GM19467 (cell line): ENCODE data around the gene GRK6.
A peak's percentile ranks its signal among the peaks of the same experiment; 100 is the strongest.

Source experiments
- ATAC-seq: cut with Tn5 transposase; IDR thresholded peaks from one replicate; pipeline ENCODE4 v1.9.1; 2021; ENCODE audit warnings: mild to moderate bottlenecking, moderate library complexity; ENCODE audit not compliant: unreplicated experiment

GRK6 gene

DNA sequence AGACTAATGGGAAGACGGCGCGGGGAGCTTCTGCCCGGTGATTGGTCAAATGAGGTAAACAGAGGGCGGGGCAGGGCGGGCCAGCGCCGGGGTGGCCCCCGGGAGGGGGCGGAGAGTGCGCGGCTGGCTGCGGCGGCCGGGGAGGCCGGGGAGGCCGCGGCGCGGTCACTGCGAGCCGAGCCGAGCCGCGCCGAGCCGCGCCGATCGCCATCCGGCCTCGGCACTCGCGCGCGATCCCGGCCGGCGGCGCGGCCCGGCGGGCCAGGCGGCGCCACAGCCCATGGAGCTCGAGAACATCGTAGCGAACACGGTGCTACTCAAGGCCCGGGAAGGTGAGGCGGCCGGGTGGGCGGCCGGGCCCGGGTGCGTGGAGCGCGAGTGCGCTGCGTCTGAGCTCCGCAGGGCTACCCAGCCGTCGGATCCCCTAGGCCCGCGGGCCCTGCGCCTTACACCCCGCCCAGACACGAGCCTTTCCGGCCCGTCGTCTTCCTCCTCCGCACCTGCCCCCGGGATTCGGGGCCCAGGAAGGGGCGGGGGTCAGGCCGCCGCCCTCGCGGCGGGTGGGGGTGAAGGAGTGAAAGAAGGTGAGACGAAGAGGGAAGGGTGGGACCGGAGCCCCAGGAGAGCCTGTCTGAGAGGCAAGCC, at the start of gene GRK6:
Gene GRK6, plus strand, starts transcription at position 111 of the 645 bp plus-strand sequence. Its CDS starts 170 bp downstream, at position 281.
- ATAC-seq, result peak; percentile 4

DNA sequence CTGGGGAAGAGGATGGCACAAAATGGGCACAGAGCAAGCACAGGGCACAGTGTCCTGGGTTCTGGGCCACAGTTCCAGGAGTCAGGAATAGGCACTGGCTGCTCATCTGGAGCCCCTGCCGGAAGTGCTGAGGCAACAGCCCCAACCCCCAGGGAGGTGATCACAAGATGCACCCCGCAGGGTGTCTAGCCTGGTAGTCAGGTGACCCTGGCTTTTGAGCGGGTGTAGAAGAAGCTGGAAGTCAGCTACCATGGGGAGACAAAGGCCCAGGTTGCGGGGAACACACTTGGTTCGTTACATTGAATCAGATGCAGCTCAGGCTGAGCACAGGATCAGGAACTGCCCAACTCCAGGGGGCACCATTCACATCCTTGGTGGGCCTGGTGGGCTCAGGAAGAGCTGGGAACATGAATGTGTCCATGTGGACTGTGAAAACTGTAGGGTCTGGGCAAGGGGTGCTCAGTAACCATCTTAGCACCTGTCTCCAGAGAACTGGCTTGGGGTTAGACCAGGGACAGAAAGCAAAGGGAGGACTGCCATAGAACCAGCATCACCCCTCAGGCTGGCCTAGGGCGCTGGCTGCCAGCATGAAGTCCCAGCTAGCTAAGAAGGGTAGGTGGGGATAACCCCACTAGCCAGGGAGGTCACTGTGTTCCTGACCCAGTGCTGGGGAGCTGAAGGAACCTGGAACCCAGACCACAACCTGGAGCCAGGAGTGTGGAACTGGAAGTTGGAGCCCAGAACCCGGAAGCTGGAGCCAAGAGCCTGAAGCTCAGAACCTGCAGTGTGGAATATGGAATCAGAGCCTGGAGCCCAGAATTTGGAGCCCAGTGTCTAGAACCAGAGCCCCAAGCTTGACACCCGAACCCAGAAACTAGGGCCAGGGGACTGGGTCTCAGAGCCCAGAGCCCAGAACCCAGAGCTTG, 48.4 kb upstream of the GRK6 start:
- ATAC-seq, result no peak

DNA sequence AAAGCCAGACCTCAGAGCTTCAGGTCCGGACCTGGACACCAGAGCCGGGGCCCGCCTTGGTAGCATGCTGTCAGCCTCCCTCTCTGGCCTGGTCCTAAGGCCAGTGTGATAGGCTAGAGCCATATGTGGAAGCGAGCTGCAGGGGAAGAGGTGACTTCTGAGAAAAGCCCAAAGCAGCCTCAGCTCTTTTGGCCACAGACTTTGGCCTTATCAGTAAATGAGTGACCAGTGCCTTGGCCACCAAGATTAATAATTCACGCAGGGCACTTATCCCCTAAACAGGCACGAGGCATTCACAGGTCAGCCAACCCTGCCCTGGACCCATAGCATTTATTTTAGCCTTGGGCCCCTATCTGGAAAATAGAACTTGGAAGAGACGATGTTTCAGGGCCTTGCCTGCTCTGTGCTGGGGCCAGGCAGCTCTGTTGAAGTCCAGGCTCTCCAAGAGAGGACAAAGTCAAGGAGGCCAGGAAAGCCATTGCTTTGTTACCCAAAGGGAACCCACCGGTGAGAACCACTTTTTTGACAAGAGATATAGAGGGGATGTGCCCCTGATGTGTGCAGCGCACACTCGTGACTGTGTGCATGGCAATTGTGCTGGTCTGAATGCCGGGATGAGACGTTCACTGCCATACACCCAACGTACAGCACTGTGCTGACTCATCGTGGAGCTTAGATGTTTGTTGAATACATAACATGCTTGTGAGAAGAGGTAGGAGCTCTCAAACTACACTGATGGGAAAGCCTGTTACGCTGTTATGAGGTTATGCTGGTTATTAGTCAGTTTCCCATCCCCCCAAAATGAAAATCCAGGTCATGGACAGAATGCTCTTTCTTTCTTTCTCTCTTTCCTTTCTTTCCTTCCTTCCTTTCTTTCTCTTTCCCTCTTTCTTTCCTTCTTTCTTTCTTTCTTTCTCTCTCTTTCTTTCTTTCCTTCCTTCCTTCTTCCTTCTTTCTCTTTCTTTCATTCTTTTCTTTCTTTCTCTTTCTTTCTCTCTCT, 47.3 kb upstream of the GRK6 start:
- ATAC-seq, result no peak

DNA sequence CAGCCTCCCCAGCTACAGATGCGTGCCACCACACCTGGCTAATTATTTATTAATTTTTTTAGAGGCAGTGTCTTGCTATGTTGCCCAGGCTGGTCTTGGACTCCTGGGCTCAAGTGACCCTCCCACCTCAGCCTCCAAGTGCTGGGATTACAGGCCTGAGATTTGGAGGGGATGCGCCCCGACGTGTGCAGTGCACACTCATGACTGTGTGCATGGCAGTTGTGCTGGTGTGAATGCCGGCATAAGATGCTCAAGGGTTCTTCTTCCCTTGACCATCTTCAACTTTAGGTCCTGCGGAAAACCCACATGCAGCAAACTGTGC, 45.7 kb upstream of the GRK6 start:
- no peak for ATAC-seq

DNA sequence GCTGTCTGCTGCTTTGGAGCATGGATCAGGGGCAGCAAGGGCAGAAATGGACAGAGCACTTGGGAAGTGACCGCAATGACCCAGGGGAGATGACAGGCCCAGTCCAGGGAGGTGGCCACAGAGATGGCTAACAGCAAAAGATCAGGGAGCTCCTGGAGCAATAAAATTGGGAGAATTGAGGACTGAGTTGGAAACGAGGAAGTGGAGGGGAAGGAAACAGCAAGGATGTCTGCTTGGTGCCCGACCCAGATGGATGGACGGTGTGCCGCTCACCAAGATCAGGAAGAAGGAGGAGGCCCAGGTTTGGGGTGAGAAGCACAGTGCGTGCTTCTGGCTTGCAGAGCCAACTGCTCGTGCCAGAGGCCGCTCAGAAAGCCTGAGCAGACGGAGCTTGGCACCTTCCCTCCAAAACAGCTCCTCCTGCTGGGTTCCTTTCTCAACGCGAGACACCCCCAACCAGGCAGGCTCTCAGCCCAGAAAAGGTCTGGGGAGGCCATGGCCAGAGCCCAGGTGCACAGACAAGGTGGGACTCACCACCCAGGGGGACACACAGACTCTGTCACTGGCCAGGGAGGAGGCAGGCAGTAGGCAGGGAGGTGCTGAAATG, 44.0 kb upstream of the GRK6 start:
- ATAC-seq, result no peak

DNA sequence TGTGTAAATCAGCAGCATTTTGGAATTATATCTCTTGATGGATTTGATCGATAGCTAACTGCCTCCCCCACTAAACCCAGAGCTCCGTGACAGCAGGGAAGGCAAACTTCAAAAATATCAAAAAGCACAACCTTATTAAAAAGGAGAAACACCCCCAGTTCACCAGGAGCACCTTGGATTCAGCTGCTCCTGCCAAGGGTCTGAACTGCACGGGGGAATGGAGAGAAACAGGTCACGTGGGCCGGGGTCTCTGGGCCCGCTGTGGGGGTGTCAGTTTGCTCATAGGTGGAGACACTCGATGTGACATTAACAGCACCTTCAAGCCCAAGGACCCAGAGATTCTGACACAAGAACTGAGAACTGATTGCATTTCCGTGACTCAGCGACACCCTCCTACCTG, 43.3 kb upstream of the GRK6 start:
- ATAC-seq, result no peak

DNA sequence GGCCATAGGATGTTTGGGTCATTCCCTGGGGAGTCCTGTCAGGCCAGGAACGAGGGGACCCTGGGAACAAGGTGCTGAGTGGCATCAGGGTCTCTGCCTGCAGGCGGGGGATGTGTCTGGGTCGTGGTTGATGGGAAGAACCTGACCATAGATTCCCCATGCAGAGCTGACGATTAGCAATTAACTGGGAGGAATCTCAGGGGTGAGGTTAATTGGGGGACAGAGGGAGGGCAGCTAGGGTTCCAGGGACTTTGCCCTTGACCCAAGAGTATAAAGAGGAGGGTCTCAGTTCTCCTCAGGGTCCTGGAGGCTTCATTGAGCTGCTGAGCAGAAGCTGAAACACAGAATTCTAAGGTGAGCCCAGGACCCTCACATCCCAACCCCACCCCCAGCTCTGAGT, 42.3 kb upstream of the GRK6 start, which contains the start of gene SLC34A1:
Gene SLC34A1, plus strand, starts transcription at position 301 of the 400 bp plus-strand sequence. CDS start 1,308 bp downstream, outside the sequence.
- no peak for ATAC-seq

DNA sequence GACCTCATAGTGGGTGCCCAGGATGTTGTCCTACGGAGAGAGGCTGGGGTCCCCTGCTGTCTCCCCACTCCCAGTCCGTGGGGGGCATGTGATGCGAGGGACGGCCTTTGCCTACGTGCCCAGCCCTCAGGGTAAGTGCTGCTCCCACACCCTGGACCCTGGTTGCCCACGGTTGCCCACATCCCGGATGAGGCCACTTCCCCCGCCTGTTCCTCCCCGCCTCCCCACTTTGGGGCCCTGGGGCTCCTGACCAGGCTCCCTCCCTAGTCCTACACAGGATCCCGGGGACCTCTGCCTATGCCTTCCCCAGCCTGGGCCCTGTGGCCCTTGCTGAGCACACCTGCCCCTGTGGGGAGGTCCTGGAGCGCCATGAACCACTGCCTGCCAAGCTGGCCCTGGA, 40.8 kb upstream of the GRK6 start:
- no peak for ATAC-seq

DNA sequence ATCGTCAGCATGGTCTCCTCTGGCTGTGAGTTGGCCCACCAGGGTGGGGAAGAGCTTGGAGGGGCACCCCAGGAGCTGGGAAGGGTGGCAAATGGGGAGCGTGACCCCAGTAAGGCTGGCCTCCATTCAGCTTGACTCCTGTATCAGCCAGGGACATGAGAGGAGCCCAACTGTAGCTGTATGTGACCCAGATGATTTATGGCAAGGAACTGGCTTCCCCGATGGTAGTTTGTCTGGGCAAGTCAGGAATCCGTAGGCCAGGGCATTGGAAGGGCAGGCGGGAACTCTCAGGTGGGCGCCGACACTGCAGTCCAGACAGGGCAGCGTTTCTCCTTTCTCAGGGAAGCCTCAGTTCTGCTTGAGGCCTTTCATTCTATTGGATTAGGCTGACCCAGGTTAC, 39.9 kb upstream of the GRK6 start:
- no peak for ATAC-seq

DNA sequence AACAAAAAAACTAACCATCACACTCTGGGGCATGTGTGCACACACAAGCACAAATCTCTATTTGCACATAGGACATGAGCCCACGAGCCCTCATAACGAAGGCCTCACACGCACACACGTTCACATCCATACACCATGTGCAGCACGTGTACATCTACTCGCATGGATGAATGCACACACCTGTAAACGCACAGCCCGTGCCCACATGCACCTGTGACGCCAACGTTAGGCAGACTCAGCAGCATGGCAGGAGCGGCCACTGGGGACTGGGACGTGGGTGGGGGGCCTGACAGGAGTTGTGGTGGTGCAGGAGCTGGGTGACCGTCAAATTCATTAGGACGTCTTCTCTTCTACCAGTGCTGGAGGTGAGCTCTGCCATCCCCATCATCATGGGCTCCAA, 39.1 kb upstream of the GRK6 start:
- no peak for ATAC-seq

DNA sequence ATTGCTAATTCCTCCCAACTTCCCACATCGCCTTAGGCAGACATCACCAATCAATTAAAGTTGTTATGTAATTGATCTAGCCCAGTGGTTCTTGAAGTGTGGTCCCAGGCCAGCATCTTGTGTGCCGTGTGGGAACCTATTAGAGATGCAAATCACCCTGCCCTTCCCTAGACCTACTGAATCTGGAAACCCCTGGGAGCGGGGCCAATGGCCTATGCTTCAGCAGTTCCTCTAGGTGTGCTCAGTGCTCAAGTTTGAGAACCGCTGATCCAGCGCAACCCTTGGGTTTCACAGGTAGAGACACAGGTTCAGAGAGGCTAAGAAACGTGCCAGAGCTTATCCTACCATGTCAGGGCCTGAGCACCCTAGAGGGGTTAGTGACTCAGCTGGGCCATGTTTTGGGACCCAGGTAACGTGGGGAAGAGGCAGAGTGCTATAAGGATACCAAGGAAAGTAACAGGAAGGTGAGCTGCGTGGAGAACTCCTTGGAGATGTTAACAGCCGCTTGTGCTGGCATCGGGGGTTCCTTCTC, 37.9 kb upstream of the GRK6 start:
- no peak for ATAC-seq

DNA sequence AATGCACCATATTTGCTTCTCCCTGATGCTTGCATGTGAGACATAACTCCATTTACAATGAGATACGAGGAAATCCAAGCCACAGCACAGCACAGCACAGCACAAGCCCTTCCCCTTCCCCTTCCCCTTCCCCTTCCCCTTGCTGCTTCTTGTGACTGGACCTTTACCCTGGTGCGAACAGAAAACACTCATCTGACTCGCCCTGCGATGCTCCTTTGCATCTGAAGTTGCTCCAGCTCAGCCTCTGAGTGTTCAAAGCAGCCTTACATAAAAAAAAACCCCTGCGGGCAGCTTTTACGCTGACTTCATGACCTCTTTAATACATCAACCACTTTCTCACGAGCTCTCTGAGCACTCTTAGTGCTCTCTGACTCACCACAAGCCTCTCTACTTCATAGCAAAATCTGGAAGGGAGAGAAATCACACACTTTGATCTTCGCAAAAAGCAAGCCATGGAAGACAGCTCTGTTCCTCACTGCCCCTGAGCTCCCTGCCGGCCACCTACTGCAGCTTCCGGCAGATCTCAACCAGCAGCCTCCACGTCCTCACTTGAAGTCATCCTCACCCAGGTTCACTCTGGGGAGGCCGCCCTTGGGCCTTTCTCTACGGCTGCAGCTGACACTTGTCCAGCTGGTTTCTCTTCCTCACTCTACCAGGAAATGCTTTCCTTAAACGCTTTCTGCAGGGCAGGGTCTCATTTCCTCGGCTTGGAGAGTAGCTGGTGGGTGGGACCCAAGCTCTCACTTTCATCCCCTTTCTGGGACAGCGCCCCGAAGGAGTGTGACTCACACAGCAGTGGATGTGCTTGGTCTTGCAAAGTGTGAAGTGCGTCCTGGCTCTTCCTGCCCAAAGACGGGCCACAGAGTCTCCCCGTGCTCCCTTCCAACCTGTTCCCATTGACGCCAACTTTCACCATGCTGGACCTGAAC, 37.0 kb upstream of the GRK6 start:
- no peak for ATAC-seq

DNA sequence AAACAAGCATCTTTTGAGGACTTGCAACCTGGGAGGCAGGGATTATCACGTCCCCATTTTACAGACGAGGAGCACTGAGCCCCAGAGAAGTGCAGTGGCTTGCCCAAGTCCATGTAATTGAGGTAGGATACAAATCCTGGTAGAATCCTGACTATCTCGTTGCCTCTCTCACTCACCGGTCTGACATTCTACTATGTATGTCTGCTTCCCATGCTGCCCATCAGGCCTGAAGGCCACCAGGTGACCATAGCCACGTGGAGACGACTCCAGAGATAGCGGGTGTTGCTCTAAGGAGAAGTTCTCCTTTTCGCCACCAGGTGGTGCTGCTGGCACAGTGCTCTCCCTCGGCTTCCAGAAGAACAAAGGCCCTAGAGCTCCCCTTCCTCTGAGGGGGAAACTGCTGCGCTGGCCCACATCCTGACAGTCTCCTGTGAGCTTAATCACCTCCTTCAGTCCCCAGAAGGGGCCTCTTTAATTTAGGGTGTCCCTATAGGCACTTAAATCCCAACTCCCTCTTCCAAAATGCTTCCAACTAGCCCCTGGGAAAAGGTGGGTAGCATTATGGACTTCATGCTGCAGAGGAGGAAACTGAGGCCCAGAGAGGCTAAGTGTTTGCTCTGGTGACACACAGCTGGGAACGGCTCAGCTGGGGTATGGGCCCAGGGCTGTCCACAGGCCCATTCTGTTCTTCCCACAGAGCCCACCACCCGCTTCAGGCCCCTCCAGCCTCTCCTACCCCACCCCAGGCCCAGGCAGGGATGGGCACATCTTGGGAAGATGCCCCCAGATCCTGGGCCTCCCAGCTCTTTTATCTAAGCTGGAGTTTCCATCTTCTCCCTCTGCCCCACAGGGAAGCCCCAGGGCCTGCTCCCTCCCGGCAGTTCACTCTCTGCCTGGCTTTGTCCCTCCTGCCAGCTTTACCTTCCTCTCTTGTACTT, 35.8 kb upstream of the GRK6 start:
- peak; percentile 69 for ATAC-seq

DNA sequence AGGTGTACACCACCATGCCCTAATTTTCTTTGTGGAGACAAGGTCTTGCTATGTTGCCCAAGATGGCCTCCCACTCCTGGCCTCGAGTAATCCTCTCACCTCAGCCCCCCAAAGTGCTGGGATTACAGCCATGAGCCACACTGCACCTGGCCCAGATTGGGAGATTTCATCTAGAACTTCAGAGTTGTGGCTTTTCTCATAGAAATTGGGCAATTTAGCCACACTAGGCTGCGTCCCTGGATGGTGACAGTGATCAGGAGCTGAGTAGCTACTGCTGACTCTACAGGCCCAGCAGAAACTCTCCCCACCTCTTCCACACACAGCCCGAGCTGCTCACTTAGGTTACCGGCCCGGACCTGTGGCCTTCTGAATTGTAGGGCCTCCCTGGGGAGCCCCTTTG, 33.7 kb upstream of the GRK6 start:
- ATAC-seq, result no peak

DNA sequence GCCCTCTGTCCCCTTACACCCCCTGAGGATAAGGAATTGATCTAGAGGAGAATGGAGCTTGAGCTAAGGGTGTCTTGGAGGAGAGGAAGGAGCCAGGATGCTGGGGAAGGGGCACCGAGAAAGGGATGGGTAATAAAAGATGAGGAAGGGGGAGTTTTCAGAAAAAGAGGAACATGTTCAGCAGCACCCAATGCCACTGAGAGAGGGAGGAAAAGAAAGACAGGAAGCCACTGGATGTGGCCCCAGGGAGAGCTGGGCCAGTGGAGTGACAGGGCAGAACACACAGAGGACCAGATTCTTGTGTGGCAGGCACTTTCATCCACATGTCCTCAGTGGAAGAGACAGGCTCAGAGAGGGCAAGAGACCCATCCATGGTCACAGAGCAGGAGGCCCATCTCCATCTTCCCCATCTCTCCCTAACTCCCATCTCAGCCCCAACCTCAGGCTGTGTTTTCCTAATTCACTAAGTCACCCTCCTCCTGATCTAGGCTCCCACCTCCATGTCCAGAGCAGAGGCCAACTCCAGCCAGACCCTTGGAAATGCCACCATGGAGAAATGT, 33.2 kb upstream of the GRK6 start:
- no peak for ATAC-seq

DNA sequence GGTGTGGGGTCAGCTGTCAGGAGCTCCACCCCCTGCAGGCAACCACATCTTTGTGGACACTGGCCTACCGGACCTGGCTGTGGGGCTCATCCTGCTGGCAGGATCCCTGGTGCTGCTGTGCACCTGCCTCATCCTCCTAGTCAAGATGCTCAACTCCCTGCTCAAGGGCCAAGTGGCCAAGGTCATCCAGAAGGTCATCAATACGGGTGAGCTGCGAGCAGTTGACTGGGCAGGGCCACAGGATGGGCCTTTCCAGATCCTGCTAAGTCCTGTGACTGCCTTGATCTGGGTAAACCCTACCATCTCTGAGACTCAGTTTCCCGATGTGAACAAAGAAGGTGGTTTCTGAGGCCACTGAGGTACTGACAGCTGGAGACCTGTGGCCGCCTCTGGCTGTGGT, 32.5 kb upstream of the GRK6 start:
- ATAC-seq, result no peak

DNA sequence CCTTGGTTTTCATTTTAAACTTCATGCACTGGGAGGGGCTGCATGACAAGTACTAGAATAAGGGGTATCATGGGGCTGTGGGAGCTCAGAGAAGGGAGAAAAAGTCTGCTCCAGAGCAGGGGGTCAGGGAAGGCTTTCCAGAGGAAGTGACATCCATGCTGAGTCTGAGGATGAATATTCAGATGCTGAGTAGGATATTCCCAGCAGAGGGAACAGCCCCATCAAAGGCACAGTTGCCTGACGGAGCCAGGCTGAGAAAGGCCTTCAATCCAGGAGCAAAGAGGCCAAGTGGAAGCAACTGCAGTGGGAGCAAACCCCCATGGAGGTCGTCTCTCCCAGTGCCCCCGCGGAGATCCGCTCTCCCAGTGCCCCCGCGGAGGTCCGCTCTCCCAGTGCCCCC, 30.4 kb upstream of the GRK6 start:
- ATAC-seq, result no peak

DNA sequence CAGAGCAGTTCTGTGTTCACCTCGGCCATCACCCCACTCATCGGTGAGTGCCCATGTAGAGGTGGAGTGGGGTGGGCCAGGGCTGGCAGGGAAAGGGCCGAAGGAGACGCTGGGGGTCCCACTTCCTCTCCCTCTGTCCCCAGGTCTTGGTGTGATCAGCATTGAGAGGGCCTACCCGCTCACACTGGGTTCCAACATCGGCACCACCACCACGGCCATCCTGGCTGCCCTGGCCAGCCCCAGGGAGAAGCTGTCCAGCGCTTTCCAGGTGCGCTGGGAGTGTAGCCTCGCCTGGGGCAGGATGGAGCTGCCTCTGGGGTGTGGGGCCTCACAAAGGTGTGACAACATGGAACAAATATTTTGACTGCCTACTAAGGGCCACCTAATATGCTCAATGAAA, 29.7 kb upstream of the GRK6 start:
- ATAC-seq, result no peak
